MM.1S (cell line): ENCODE results near the gene THADA.

ENCODE experiments used
- CTCF ChIP-seq: fragments of 300-600 bp; sonication (generic); IDR thresholded peaks from 2 replicates; pipeline ENCODE4 v1.5.1; 2016; ENCODE audit warnings: antibody characterized with exemption, low read length, mixed read lengths
- EZH2 ChIP-seq: fragments of 300-600 bp; sonication (generic); optimal IDR thresholded peaks from 2 replicates; pipeline ENCODE3; 2017; ENCODE audit warnings: low read depth, mild to moderate bottlenecking, antibody characterized with exemption, low read length, mixed read lengths
- EZH2phosphoT487 ChIP-seq: fragments of 300-600 bp; sonication (generic); IDR thresholded peaks from 2 replicates; pipeline ENCODE4 v1.6.1; 2018; ENCODE audit warnings: antibody characterized with exemption, low read length

- TF ChIP-seq EZH2 (no peak), CTCF (no peak), EZH2phosphoT487 (no peak)
These were observed 131.2 kb downstream of the THADA start for GRCh38 chr2:43464590-43464989.
